Stomach (tissue), 4 donors: ENCODE data around the gene TMOD4.

ENCODE experiments used
- EP300 ChIP-seq: sonication (generic); formaldehyde crosslinking; IDR thresholded peaks from one replicate; pipeline ENCODE4 v1.6.1; 2017; ENCODE audit warnings: antibody characterized with exemption
- TF ChIP-seq, protein P1 (sequence below), 7 experiments: fragments of 450-650 bp in 4 of 7; fragments of 200-600 bp in 3 of 7; sonication (generic) in 3 of 7; IDR thresholded peaks; one replicate each; pipeline ENCODE4 v1.5.1; 2016 to 2019; ENCODE audit warnings: antibody characterized with exemption in 7 of 7, control low read depth in 2 of 7, mild to moderate bottlenecking in 1 of 7

DNA sequence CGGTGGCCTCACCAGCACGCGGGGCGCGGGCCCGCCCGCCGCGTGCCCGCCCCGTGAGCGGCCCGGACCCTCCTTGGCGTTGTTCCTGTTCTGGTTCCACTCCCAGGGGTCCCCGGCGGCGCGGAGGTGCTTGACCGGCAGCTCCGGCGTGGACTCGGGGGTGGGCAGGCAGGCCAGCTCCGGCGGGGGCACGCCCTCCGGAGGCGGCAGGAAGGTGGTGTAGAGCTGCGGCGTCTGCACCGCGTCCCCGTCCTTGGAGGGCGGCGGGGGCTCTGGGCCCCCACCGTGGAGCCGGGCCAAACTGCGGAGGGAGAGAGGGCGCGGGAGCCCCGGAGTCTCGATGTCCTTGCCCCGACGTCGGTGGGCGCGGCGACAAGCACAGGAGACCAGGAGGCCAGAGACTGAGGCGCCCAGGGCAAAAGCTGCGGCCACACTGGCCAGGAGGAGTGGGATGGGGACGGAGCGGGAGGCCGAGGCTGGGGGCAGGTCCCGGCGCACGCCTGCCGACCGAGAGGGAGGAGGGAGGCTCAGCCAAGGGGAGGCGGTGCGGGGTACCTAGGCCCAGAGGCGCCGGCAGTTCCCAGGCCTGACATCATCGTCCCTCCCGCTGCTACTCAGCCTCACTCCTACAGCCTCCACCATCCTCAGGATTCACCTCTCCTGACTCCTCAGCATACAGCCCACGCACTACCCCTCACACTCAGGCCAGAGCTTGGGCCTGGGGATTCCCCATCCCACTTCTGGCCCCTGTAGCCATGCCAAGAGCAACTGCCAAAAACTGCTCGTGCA is 42.6 kb downstream of the TMOD4 start:
- TF ChIP-seq, protein P1, sequence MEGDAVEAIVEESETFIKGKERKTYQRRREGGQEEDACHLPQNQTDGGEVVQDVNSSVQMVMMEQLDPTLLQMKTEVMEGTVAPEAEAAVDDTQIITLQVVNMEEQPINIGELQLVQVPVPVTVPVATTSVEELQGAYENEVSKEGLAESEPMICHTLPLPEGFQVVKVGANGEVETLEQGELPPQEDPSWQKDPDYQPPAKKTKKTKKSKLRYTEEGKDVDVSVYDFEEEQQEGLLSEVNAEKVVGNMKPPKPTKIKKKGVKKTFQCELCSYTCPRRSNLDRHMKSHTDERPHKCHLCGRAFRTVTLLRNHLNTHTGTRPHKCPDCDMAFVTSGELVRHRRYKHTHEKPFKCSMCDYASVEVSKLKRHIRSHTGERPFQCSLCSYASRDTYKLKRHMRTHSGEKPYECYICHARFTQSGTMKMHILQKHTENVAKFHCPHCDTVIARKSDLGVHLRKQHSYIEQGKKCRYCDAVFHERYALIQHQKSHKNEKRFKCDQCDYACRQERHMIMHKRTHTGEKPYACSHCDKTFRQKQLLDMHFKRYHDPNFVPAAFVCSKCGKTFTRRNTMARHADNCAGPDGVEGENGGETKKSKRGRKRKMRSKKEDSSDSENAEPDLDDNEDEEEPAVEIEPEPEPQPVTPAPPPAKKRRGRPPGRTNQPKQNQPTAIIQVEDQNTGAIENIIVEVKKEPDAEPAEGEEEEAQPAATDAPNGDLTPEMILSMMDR (IDR thresholded peaks at IDR 0.05), result no peak
- no peak for TF ChIP-seq EP300
